Stimulated activated CD8-positive, alpha-beta memory T cell treated with anti-CD3 and anti-CD28 coated beads, Interleukin-4, amount 100 ng/mL, for 4 hours (primary cell): ENCODE measurements around the gene NEGR1.
"Not testable (repeated sequence)": the region's sequence is repeated elsewhere in the genome, so short reads cannot be mapped to it uniquely, and the experiment has no call there.

Source experiments
- DNase-seq, 2 donors: peaks; one replicate each; pipeline ENCODE4 v3.0.0-alpha.2; 2020; ENCODE audit warnings: low read depth in 2 of 2, low spot score in 1 of 2

NEGR1 gene

DNA sequence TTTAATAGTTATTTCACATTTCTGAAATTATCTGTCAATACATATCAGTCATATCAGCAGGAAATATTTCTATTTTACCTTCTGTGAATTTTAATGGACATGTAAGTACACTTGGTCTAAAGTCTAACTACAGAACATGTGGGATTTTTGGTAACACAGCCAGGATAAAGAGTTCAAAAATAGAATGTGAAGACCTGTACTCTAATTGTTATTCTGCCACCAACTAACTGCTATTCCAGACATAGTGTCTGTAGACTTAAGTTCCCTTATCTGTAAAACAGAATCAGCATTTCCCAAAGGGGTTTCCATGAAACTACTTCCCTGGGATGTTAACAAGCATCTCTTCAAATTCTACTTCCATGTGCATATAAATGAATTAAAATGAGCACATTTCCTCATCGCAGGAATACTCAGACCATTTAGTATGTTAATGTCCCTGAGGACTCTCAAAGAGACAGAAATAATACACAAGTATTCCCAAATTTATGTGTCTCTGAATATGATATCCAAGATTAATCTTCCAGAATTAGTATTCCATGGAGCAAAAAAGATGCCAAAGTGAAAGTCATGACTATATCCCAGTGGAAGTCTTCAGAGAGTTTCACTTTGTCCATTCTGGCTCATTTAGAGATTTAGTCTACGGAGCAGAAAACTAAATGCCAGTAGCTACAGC lies 325.6 kb downstream of the NEGR1 start:
- DNase-seq = no peak

- DNase-seq = no peak
Measured at GRCh38 chr1:71950579-71950978, 331.8 kb downstream of the NEGR1 start.

DNA sequence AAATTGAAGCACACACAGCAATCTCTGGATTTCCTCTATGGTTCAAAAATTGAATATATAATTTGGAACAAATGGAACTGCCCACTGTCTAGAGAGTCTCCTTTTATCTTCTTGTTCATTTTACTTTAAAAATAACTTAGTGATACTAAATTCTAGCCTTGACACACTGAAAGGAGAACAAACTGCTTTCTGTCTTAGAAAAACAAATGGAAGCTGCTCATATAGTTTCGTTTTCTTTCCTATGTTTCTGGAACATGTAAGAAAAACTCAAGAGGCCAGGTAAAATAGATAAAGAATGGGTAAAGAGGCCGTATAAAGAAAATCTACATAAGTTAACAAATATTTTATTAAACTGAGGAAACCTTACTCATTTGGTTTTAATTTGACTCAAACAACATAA lies 332.7 kb downstream of the NEGR1 start:
- no peak for DNase-seq

DNA sequence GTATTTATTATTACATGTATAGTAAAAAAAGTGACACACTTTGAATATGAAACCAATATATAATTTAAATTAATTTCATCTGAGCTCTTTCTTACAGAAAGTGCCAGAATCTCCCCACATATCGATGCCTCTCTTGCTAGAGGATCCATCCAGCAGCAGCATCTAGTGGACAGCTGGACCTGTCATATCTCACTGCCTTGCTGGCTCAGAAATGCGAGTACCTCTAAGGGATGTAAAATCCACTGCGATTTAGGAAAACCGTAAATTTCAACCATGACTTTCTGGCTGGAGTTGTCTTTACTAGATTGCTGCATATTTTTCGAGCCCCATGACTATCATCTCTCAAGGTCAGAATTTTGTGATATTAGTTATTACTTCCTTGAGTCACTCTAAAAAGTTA lies 333.8 kb downstream of the NEGR1 start:
- DNase-seq = no peak

DNA sequence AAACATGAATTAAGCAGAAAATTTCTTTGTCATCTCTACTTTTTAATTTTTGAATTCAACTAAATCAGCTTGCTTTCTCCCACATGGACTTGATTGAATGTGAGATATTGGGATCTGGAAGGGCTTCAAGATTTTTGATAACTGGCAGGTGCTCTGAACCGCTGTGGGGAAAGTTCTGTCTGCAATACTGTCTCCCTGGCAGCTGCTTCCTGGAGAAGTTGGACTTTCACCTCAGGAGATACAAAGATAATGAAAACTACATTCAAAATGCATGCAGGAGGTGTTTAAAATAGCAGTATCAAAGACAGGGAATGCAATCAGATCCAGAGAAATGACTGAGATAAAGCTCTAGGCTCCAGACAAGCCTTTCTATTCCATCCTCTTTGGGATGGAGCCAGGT lies 338.3 kb downstream of the NEGR1 start:
- DNase-seq = no peak

DNA sequence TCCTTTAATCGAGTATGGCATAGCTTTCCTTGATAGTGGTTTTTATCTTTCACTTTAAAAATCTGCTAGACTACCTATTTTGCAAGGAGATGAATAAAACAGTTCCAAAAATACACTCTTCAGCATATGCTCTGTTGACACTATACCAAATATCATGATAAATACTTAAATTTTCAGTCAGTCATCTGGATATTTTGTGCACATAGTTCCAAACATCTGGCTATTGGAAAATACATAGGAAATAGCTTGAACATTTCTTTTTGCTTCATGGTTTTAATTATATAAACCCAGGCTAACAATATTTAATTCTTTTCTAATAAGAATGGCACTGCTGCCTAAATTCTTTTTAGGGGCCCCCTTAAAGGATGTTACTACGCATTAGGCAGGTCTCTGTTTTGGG lies 342.1 kb downstream of the NEGR1 start:
- no peak for DNase-seq

GRCh38 chr1:71930511-71930910 lies 351.8 kb downstream of the NEGR1 start:
- no peak for DNase-seq

GRCh38 chr1:71921935-71922559 lies 360.3 kb downstream of the NEGR1 start:
- DNase-seq = no peak

DNA sequence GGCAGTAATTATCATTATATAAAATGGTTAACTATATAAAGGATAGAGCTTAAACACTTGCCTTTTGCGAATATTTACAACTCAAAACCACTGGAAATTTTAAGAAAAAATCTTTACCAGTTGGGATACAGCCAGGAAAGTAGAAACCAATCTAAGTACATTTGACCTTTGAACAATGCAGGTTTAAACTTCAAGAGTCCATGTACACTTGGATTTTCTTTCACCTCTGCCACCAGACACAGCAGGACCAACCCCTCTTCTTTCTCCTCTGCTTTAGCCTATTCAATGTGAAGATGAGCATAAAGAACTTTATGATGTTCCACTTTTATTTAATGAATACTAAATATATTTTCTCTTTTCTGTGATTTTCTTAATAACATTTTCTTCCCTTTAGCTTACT lies 361.1 kb downstream of the NEGR1 start:
- no peak for DNase-seq

DNA sequence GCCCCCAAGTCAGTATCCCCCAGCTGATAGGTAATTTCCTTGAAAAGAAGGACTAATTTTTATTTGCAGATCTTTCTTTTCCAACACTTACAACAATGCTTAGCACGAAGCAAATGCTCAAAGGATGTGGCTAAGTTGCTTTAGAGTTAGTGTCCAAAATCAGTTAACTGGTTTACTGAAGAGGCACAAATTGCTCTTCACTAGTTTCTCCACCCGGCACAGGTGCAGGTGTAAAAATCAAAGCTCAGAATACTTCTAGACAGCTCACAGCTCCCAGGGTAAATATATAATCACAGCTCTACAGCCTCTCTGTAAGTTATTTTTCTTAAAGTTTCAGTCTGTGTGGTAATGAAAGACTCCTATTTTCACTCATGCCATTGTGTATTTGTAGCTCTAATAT lies 361.8 kb downstream of the NEGR1 start:
- DNase-seq = no peak

- DNase-seq = no peak
Measured at GRCh38 chr1:71919811-71920509, 362.4 kb downstream of the NEGR1 start.

DNA sequence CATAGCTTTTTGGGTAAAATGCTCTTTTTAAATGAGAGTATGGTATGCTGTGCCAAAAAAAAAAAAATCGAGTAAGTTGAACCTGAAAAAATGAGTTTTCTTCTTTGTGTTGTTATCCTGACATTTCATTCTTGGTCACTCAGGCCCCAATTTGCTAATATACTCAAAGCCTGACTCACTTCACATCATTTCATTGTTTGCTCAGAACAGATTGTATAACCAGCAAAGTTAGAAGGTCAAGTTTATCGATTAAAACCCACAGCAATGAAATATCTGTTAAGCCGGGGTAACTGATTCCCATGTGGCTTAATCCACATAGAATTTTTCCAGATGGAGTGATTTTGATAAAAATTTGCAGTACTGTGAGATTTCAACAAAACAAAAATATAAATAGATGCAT lies 363.7 kb downstream of the NEGR1 start:
- no peak for DNase-seq

DNA sequence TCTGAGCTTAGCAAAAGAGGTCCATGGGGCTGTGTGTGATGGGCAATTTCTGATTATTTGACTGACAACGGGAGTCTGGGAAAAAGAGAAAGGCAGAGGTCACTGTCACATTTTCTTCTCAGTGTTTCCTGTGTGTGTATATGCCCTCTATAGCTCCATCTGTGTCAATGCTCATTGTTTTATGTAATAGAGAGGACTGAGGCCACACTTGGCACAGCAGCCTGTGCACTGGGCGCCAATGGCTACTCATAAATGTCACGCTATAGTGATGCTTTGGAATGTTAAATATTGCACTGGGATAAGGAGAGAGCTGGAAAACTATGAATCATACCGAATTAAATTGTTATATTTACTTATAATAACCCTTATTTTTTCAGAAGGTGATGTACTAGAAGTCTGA lies 365.4 kb downstream of the NEGR1 start:
- DNase-seq = no peak

DNA sequence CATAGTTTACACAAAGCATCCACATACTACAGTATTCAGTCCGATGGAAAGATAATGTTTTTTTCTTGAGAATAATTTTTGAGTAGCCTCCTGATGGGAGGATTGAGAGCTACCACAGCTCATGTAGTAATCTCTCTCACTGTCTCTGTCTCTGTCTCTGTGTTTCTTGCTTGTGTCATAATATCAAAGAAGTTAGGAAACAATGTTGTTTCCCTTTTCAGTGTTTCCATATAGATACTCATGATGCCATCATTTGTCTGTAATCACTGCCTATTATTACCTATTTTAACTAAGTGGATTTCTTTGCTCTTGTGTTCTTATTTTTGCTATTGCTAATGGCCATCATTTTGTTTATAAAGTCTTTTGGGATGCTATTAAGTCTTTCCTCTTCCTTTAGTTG lies 367.7 kb downstream of the NEGR1 start:
- no peak for DNase-seq

- no peak for DNase-seq
Measured at GRCh38 chr1:71908871-71909390, 373.4 kb downstream of the NEGR1 start.

DNA sequence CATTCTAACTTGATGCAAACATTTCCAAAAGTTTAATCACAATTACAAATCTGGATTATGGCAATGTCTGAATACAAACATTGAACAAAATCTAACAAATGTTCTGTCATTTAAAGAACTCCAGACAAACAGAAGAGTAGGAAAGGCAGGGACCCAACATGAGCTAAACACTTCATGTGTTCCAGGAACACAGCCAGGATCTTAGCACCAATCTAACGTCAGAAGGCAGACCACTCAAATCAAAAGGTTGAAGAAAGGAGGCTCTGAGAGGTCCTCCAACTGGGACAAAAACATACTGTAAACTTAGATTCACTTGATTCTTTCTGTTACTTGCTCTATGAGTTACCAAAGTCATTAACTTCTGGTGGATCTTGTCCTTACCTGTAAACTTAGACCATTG lies 374.0 kb downstream of the NEGR1 start:
- DNase-seq = no peak

DNA sequence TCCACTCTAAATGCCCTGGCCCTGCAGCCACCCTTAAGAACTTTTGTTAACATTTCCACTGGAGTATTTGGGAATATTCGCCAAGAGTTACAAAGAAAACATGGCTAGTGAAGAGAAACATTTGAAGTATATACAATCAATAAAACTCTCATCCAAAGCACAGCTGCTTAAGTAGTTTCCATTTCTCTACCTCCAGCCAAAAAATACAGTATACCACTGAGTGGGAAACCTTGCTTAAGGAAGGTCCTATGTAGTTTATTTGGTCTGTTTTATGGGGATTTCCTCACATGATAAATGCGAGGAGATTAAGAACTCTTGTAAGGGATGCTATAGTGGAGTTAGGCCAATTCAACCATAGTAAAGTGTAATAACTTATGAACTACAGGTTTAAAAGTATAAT lies 382.5 kb downstream of the NEGR1 start:
- no peak for DNase-seq

- not testable (repeated sequence) for DNase-seq
Measured at GRCh38 chr1:71888166-71888565, 394.2 kb downstream of the NEGR1 start.

DNA sequence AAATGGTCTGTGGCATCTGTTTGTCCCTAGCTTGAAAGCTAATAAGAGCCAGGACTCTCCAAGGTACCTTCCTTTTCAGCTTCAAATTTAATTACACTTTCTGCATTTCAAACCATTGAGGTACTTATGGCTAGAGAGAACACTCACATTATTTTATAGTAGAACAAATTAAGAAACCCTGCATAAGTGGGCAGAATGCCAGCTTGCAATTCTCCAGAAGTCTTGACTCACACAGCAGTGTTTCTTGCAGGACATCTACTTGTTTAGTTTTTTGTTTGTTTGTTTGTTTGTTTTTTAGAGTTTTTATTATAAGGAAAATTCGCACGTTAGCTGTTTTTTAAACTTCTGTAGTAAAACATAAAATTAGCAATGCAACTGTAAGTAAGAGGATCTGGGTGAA lies 397.2 kb downstream of the NEGR1 start:
- DNase-seq = no peak

- DNase-seq = no peak
Measured at GRCh38 chr1:71882637-71883036, 399.7 kb downstream of the NEGR1 start.

DNA sequence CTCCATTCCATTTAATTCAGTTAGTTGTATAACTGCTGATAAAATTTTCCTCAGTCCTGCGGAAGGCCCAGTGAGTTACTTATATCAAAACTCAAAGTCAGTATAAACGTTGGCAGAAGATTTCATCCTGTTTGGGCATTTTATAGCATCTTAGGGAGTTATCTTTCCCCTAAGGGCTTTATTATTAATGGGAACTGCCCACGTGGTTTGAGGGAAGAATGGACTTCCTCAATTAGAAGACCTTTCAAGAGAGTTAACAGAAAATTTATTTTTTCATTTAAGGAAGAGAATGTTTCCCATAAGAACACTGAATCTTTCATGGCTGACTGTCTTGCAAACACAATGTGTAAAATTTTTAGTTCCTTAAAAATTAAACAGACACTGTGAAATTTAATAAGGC lies 400.1 kb downstream of the NEGR1 start:
- no peak for DNase-seq

- no peak for DNase-seq
Measured at GRCh38 chr1:71881611-71882010, 400.7 kb downstream of the NEGR1 start.
